ENCODE results near the gene CAPN10.

DNA sequence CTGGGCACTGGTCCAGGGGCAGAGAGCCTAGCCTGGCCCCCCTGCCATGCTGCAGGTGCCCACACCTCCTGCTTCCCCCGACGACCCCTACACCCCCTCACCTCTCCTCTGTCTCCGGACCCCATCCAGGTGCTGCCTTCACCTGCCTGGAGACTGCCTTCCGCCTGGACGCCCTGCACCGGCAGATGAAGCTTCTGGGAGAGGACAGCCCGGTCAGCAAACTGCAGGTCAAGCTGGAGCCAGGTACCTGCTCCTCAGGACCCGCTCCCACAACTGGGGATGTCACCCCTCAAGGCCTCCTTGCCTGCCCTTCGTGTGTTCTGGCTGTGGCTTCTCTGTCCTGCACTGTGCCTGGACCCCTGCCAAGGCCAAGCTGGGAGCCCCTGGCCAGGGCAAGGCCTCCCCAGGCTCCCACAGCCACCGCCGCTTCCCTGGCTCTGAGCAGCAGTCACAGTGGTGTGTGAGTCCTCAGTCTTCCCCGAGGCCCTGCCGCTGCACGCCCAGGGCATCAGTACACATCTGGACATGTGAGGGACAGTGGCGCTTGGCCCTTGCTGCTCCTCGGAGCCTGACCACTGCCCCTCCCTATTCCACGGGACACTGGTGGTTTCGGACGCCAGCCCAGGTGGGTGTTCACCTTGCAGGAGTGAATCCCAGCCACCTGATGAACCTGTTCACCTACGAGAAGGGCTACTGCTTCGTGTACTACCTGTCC lies 12.0 kb upstream of the CAPN10 start:
- no peak for TF ChIP-seq CTCF (IDR thresholded peaks at IDR 0.05)
- no peak for TF ChIP-seq POLR2A (IDR thresholded peaks at IDR 0.05)
- TF ChIP-seq POLR2AphosphoS5 (IDR thresholded peaks at IDR 0.05) = no peak
